ENCODE data around the gene HSD3B1. TPM values are rescaled to one million over a fixed set of nuclear protein-coding genes. Genes with fewer than 3 reads are reported as not detected.
A peak's percentile ranks its signal among the peaks of the same experiment; 100 is the strongest.

HSD3B1 gene
- total RNA-seq, 6 donors from 2014 or later: not detected

DNA sequence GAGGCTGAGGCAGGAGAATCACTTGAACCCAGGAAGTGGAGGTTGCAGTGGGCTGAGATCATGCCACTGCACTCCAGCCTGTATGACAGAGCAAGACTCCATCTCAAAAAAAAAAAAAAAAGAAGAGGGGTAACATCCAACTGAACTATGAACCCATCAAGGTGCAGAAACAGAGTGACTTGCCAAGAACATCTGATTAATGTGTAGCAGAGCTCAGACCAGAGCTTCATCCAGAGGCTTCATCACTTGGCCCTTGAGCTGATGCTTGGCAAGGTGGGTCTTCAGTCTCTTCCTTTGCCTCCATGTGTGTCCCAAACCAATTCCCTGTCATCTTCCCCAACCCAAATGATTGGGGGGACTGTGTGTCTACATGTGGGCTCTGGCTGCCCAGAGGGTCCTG is 32.6 kb downstream of the HSD3B1 start:
- H3K9me3 ChIP-seq: no peaks in the 10 kb centered on the region
- H3K27me3 ChIP-seq: no peaks in the 10 kb centered on the region
- H3K4me3 ChIP-seq: no peak overlapping the region
- no peaks in the 10 kb centered on the region for H3K36me3 ChIP-seq
- H3K4me1 ChIP-seq: no peaks in the 10 kb centered on the region
- ATAC-seq (ENCODE audit: low FRiP score in 2 of 2) (no peak), DNase-seq (no peak)
- TF ChIP-seq, protein P1, sequence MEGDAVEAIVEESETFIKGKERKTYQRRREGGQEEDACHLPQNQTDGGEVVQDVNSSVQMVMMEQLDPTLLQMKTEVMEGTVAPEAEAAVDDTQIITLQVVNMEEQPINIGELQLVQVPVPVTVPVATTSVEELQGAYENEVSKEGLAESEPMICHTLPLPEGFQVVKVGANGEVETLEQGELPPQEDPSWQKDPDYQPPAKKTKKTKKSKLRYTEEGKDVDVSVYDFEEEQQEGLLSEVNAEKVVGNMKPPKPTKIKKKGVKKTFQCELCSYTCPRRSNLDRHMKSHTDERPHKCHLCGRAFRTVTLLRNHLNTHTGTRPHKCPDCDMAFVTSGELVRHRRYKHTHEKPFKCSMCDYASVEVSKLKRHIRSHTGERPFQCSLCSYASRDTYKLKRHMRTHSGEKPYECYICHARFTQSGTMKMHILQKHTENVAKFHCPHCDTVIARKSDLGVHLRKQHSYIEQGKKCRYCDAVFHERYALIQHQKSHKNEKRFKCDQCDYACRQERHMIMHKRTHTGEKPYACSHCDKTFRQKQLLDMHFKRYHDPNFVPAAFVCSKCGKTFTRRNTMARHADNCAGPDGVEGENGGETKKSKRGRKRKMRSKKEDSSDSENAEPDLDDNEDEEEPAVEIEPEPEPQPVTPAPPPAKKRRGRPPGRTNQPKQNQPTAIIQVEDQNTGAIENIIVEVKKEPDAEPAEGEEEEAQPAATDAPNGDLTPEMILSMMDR (IDR thresholded peaks at IDR 0.05): no peak
- TF ChIP-seq POLR2AphosphoS5 (IDR thresholded peaks at IDR 0.05) (no peak), POLR2A (IDR thresholded peaks at IDR 0.05) (no peak), EP300 (IDR thresholded peaks at IDR 0.05) (no peak)
- no peak overlapping the region for H3K27ac ChIP-seq

DNA sequence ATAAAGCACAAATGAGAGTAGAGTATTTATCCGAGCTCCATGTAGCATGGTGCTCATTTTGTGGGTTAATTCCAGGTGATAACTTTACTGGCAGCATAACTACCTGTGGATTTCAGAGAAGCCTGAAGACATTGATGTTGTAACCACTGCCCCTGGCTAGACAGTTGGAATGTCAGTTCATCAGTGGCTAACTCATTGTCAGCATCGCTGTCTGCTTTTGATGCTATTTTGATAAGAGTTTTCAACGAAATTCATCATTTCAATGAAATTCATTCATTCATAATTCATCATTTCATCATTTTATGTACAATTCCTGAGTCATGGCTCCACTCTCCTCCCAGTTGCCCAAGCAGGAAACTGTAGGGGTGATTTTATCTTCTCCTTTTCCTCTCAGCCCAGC is 34.4 kb downstream of the HSD3B1 start:
- Histone ChIP-seq H3K36me3 (no peaks in the 10 kb centered on the region), H3K4me1 (no peaks in the 10 kb centered on the region), H3K27ac (no peak overlapping the region), H3K4me3 (no peak overlapping the region), H3K27me3 (no peaks in the 10 kb centered on the region), H3K9me3 (no peaks in the 10 kb centered on the region)
- DNase-seq (no peak), ATAC-seq (ENCODE audit: low FRiP score in 2 of 2) (no peak)
- TF ChIP-seq POLR2AphosphoS5 (IDR thresholded peaks at IDR 0.05) (no peak), POLR2A (IDR thresholded peaks at IDR 0.05) (no peak), EP300 (IDR thresholded peaks at IDR 0.05) (no peak)
- TF ChIP-seq, protein P1 (IDR thresholded peaks at IDR 0.05): no peak
- 77 to 87% methylated on average over 3 of the region's 3 CpGs for WGBS, 2 donors

DNA sequence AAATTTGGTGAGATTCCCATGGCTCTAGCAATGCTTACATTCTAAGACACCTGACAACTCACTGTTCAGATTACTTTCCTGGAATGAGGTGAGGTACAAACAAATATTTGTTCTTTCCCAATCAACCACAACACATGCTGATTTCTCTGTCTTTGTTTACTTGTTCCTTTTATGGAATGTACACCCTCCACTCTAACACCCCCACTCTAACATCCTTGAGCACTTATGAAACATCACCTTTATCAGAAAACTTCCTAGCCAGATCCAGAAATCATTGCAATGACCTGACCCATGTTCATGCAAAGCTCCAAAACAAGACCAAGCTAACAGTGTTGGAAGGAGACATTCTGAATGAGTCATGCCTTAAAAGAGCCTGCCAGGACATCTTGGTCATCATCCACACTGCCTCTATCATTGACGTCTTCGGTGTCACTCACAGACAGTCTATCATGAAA is 35.5 kb downstream of the HSD3B1 start:
- no peak for DNase-seq
- no peak for TF ChIP-seq POLR2A (IDR thresholded peaks at IDR 0.05)
- no peak for TF ChIP-seq POLR2AphosphoS5 (IDR thresholded peaks at IDR 0.05)
- TF ChIP-seq, protein P1 (IDR thresholded peaks at IDR 0.05): no peak
- no peak for TF ChIP-seq EP300 (IDR thresholded peaks at IDR 0.05)
- H3K4me1 ChIP-seq: no peaks in the 10 kb centered on the region

DNA sequence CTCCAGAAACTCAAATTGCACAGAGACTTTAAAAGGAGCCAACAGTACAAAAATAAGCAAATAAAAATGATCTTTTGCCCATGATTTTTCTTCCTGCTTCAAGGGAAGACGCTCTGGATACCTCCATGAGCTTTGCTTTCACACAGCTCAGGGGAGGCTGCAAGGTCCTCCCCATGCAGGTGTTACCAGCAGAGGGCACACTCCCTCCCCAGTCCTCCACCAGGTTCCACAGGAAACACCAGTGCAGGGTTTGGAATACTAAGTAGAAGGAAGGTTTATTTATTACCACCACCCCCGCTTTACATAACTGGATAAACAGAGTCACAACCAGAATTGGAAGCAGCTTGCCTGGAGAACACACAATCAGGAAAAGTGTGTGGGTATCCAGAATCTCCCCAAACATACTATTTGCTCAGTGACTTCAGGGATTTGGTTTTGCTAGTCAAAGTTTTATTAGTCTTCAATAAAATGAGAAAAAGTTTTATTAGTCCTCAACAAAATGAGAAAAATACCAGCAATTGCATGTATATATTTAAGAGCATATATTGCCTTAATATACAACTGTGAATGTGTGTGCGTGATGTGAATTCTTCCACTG is 37.3 kb downstream of the HSD3B1 start:
- DNase-seq: no peak
- Histone ChIP-seq H3K4me3 (no peak overlapping the region), H3K27ac (no peak overlapping the region), H3K9me3 (no peaks in the 10 kb centered on the region), H3K36me3 (no peaks in the 10 kb centered on the region), H3K4me1 (no peaks in the 10 kb centered on the region), H3K27me3 (no peaks in the 10 kb centered on the region)
- 57 to 60% methylated on average over 3 of the region's 3 CpGs for WGBS, 2 donors
- TF ChIP-seq EP300 (IDR thresholded peaks at IDR 0.05) (no peak), POLR2A (IDR thresholded peaks at IDR 0.05) (no peak), POLR2AphosphoS5 (IDR thresholded peaks at IDR 0.05) (no peak)
- TF ChIP-seq, protein P1 (IDR thresholded peaks at IDR 0.05): no peak
- no peak for ATAC-seq (ENCODE audit: low FRiP score in 2 of 2)

More for the DNA sequence above, 35.5 kb downstream of the HSD3B1 start:
- Histone ChIP-seq H3K4me3 (no peak overlapping the region), H3K9me3 (no peaks in the 10 kb centered on the region), H3K36me3 (no peaks in the 10 kb centered on the region), H3K27me3 (no peaks in the 10 kb centered on the region), H3K27ac (no peak overlapping the region)
- ATAC-seq (ENCODE audit: low FRiP score in 2 of 2): peak in 1 of 2 donors; percentile 44
- WGBS, 2 donors: 69 to 71% methylated on average over 2 of the region's 2 CpGs

DNA sequence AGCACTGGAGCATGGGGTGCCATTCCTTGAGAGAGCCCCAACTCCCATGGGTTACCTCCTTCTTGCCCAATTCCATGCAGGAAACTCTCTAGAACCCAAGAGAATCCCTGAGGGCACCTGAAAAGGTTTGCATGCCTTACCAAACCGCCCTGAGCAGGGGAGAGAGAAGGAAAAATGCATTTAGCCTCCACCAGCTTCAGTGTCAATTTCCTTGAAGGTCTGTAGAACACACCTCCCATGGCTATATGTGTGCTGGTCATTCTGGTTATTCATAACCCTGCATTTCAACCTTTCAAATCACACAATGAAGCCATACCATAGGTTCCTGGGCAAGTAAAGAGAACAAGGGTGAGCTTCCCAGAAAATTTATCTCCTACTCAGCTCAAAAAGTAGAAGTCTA is 39.6 kb downstream of the HSD3B1 start:
- no peak overlapping the region for H3K27ac ChIP-seq
- TF ChIP-seq POLR2AphosphoS5 (IDR thresholded peaks at IDR 0.05) (no peak), POLR2A (IDR thresholded peaks at IDR 0.05) (no peak), EP300 (IDR thresholded peaks at IDR 0.05) (no peak)
- TF ChIP-seq, protein P1 (IDR thresholded peaks at IDR 0.05): no peak
- DNase-seq (no peak), ATAC-seq (ENCODE audit: low FRiP score in 2 of 2) (no peak)
- no peaks in the 10 kb centered on the region for H3K36me3 ChIP-seq
- H3K4me1 ChIP-seq: no peaks in the 10 kb centered on the region
- no peaks in the 10 kb centered on the region for H3K9me3 ChIP-seq
- WGBS, 2 donors: 50% methylated on average over 1 of the region's 1 CpG; no CpG with 5 or more reads in 1 of the 2 donors
- H3K27me3 ChIP-seq: no peaks in the 10 kb centered on the region
- no peak overlapping the region for H3K4me3 ChIP-seq

Data from upper lobe of left lung (tissue), 6 donors.